Psoas muscle (tissue), 8 donors: ENCODE results near the gene P4HB. TPM values are rescaled to one million over a fixed set of nuclear protein-coding genes. Genes with fewer than 3 reads are reported as not detected.
A peak's percentile ranks its signal among the peaks of the same experiment; 100 is the strongest.
"Not testable (repeated sequence)": the region's sequence is repeated elsewhere in the genome, so short reads cannot be mapped to it uniquely, and the experiment has no call there.

Source experiments
- ATAC-seq, 4 donors: fragments of 200-7000 bp; cut with Tn5 transposase; one replicate each; pipeline ENCODE4 v1.9.1; 2020; ENCODE audit warnings: moderate library complexity in 3 of 4, mild to moderate bottlenecking in 2 of 4
- DNase-seq, 2 donors: peaks; one replicate each; pipeline ENCODE4 v3.0.0-alpha.2; 2020
- H3K27ac ChIP-seq: fragments of 200-600 bp; one replicate; pipeline ENCODE4 v1.8.0; 2022
- H3K27me3 ChIP-seq, 3 donors: fragments of 200-600 bp in 1 of 3; one replicate each; pipeline versions ENCODE4 v1.6.1 to v1.8.0; 2013 to 2022; ENCODE audit warnings: low read length in 2 of 3, mild to moderate bottlenecking in 2 of 3, moderate library complexity in 1 of 3; ENCODE audit not compliant: insufficient read depth in 3 of 3
- H3K36me3 ChIP-seq, 2 donors: fragments of 200-600 bp in 1 of 2; one replicate each; pipeline versions ENCODE4 v1.6.1 to v1.8.0; 2013 to 2022; ENCODE audit warnings: low read depth in 1 of 2, mild to moderate bottlenecking in 1 of 2, moderate library complexity in 1 of 2; ENCODE audit not compliant: insufficient read depth in 1 of 2
- H3K4me1 ChIP-seq: fragments of 200-600 bp; one replicate; pipeline ENCODE4 v1.8.0; 2022
- H3K4me3 ChIP-seq: fragments of 200-600 bp; one replicate; pipeline ENCODE4 v1.8.0; 2022; ENCODE audit warnings: mild to moderate bottlenecking
- H3K9me3 ChIP-seq: fragments of 200-600 bp; one replicate; pipeline ENCODE4 v1.8.0; 2022
- CTCF ChIP-seq: fragments of 200-600 bp; IDR thresholded peaks from one replicate; pipeline ENCODE4 v1.8.0; 2022; ENCODE audit warnings: antibody characterized with exemption
- WGBS, 3 donors: extraction: QIAGEN DNeasy Blood & Tissue Kit; methylation state at CpG; one replicate each; pipeline versions ENCODE4 v1.1.6 to v1.1.7; 2013; 5-methylcytosine and 5-hydroxymethylcytosine counted together
- intact Hi-C, 2 donors: fragments of 100-400 bp; cut with DNase I; formaldehyde crosslinking; loops; one replicate each; pipeline versions ENCODE4 v1.11.0 to v1.14.2; 2022
- polyA plus RNA-seq, 3 donors: library from polyadenylated mRNA; stranded (reverse); fragments of 200-250 nt; gene quantifications; one replicate each; pipeline ENCODE4 v1.2.3, GENCODE V29; 2013
- total RNA-seq, 4 donors: library from RNA; stranded (reverse); fragmentation: NEBNext Ultra II Directional in 2 of 4; extraction: Animal tissue kit (Norgen Biotek cat#: 25700) in 2 of 4; gene quantifications; one replicate each; pipeline versions ENCODE4 v1.2.1 to v1.2.4, GENCODE V29; 2021 to 2023
- donor health status: healthy with polysubstance abuse.
- donor health status: DM: no; HTN: no; CAD: no; lungs with moderate emphysema.
- donor health status: Bipolar disorder and iron deficiency.
- donor health status: healthy.
- donor health status: DM: yes; HTN: yes; CAD: no.
- donor health status: DM: no; HTN: no; CAD: no.
- donor health status: DM: no; HTN: no; CAD: no.
- donor health status: DM: yes; HTN: yes; CAD: no.

P4HB gene
- total and polyA plus RNA-seq, 7 donors = 236 to 384 (median 267) TPM

- ATAC-seq (no peak), DNase-seq (no peak)
- intact Hi-C loops = loop anchor here in 1 of 2 donors (2.0 kb wide), 1 partner anchor 17 kb away; no protein-coding TSS in a partner anchor
- Histone ChIP-seq H3K27ac (peak overlapping the region; percentile 98), H3K36me3 (peaks cover 6 to 42% of the 10 kb centered on the region in 2 donors), H3K9me3 (no peaks in the 10 kb centered on the region), H3K27me3 (no peaks in the 10 kb centered on the region), H3K4me3 (peak overlapping the region; percentile 48), H3K4me1 (peaks cover 60% of the 10 kb centered on the region)
- no peak for TF ChIP-seq CTCF
- WGBS, 3 donors = 57 to 84% (median 66%) methylated on average over 15 of the region's 15 CpGs
Observed at GRCh38 chr17:81841866-81842265, 18.5 kb downstream of the P4HB start.

GRCh38 chr17:81840826-81841778, 19.2 kb downstream of the P4HB start:
- peak; percentile 75 to 89 for DNase-seq
- Histone ChIP-seq H3K4me1 (peaks cover 63% of the 10 kb centered on the region), H3K4me3 (peak overlapping the region; percentile 48), H3K36me3 (peaks cover 4 to 34% of the 10 kb centered on the region in 2 donors), H3K9me3 (no peaks in the 10 kb centered on the region), H3K27me3 (no peaks in the 10 kb centered on the region), H3K27ac (peak overlapping the region; percentile 98)
- WGBS, 3 donors = 28 to 40% (median 31%) methylated on average over 38 to 40 of the region's 40 CpGs
- intact Hi-C loops = no loop called here
- no peak for TF ChIP-seq CTCF
- peak; percentile 69 to 82 (median 77) for ATAC-seq

GRCh38 chr17:81840059-81840458, 20.3 kb downstream of the P4HB start:
- H3K9me3 ChIP-seq, ATAC-seq, H3K27me3 ChIP-seq, intact Hi-C loops, DNase-seq: not testable (repeated sequence)
- H3K4me3 ChIP-seq = peak overlapping the region; percentile 48
- H3K36me3 ChIP-seq = peaks cover 4 to 24% of the 10 kb centered on the region in 2 donors
- peaks cover 70% of the 10 kb centered on the region for H3K4me1 ChIP-seq
- 63 to 79% (median 72%) methylated on average over 5 of the region's 5 CpGs for WGBS, 3 donors
- H3K27ac ChIP-seq = peak overlapping the region; percentile 98

- no peaks in the 10 kb centered on the region for H3K27me3 ChIP-seq
- H3K4me1 ChIP-seq = peaks cover 70% of the 10 kb centered on the region
- H3K36me3 ChIP-seq = peaks cover 4 to 16% of the 10 kb centered on the region in 2 donors
- intact Hi-C loops = no loop called here
- ATAC-seq (peak in 1 of 4 donors; percentile 35), DNase-seq (no peak)
- H3K27ac ChIP-seq = peak overlapping the region; percentile 98
- no peaks in the 10 kb centered on the region for H3K9me3 ChIP-seq
- WGBS, 3 donors = 33 to 56% (median 36%) methylated on average over 15 of the region's 15 CpGs
- peak overlapping the region; percentile 20 for H3K4me3 ChIP-seq
- no peak for TF ChIP-seq CTCF
Observed at GRCh38 chr17:81839301-81839700, 21.0 kb downstream of the P4HB start.

GRCh38 chr17:81838753-81839255, 21.5 kb downstream of the P4HB start:
- Histone ChIP-seq H3K36me3 (peaks cover 3 to 15% of the 10 kb centered on the region in 2 donors), H3K27ac (peak overlapping the region; percentile 98), H3K9me3 (no peaks in the 10 kb centered on the region), H3K4me1 (peaks cover 70% of the 10 kb centered on the region), H3K27me3 (no peaks in the 10 kb centered on the region), H3K4me3 (peak overlapping the region; percentile 20)
- 16 to 23% (median 18%) methylated on average over 17 of the region's 17 CpGs for WGBS, 3 donors
- intact Hi-C loops = no loop called here
- DNase-seq = no peak
- no peak for ATAC-seq
- TF ChIP-seq CTCF = no peak
